ENCODE measurements around the gene NELFA.
"Not testable (repeated sequence)": the region's sequence is repeated elsewhere in the genome, so short reads cannot be mapped to it uniquely, and the experiment has no call there.

GRCh38 chr4:1999308-1999707, 9.5 kb downstream of the NELFA start:
- TF ChIP-seq CSDC2 (CRISPR knock-in tag; IDR thresholded peaks at IDR 0.05); BACH2 (CRISPR knock-in tag; IDR thresholded peaks at IDR 0.05; ENCODE audit: borderline replicate concordance): not testable (repeated sequence)
- TF ChIP-seq, protein P1, sequence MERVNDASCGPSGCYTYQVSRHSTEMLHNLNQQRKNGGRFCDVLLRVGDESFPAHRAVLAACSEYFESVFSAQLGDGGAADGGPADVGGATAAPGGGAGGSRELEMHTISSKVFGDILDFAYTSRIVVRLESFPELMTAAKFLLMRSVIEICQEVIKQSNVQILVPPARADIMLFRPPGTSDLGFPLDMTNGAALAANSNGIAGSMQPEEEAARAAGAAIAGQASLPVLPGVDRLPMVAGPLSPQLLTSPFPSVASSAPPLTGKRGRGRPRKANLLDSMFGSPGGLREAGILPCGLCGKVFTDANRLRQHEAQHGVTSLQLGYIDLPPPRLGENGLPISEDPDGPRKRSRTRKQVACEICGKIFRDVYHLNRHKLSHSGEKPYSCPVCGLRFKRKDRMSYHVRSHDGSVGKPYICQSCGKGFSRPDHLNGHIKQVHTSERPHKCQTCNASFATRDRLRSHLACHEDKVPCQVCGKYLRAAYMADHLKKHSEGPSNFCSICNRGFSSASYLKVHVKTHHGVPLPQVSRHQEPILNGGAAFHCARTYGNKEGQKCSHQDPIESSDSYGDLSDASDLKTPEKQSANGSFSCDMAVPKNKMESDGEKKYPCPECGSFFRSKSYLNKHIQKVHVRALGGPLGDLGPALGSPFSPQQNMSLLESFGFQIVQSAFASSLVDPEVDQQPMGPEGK (CRISPR knock-in tag; IDR thresholded peaks at IDR 0.05; ENCODE audit: borderline replicate concordance) = not testable (repeated sequence)
